Glomerular visceral epithelial cell (primary cell): ENCODE results near the gene SLC25A22.

ENCODE experiments used
- DNase-seq: peaks from one replicate; pipeline ENCODE4 v3.0.0-alpha.2; 2016; ENCODE audit errors: extremely low spot score

Gene SLC25A22

DNA sequence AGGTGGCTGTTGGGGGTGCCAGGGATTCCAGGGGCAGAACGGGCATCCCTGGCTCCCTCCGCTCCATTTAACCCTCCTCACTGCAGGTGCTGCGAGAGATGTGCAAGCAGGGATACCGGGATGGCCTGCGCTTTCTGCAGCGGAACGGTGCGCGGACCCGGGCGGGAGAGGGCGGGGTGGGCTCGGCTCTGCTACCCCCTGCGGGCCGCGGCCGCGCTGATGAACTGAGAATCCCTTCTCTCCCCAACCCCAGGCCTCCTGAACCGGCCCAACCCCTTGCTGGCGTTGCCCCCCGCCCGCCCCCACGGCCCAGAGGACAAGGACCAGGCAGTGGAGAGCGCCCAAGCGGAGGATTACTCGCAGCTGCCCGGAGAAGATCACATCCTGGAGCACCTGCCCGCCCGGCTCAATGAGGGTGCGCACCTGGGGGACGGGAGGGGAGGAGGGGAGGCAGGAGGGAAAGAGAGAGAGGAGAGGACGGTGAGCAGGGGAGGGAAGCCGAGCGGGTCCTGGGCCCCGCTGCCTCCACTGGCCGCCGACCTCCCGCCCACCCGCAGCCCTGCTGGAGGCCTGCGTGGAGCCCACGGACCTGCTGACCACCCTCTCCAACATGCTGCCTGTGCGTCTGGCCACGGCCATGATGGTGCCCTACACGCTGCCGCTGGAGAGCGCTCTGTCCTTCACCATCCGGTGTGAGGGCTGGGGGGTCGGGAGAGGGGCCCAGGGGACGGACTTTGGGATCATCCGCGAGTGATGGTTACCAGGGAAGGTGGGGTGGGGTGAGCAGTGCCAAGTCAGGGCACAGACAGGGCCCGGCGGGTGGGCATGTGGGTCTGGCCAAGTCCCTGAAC is 25.6 kb upstream of the SLC25A22 start:
- DNase-seq: no peak

DNA sequence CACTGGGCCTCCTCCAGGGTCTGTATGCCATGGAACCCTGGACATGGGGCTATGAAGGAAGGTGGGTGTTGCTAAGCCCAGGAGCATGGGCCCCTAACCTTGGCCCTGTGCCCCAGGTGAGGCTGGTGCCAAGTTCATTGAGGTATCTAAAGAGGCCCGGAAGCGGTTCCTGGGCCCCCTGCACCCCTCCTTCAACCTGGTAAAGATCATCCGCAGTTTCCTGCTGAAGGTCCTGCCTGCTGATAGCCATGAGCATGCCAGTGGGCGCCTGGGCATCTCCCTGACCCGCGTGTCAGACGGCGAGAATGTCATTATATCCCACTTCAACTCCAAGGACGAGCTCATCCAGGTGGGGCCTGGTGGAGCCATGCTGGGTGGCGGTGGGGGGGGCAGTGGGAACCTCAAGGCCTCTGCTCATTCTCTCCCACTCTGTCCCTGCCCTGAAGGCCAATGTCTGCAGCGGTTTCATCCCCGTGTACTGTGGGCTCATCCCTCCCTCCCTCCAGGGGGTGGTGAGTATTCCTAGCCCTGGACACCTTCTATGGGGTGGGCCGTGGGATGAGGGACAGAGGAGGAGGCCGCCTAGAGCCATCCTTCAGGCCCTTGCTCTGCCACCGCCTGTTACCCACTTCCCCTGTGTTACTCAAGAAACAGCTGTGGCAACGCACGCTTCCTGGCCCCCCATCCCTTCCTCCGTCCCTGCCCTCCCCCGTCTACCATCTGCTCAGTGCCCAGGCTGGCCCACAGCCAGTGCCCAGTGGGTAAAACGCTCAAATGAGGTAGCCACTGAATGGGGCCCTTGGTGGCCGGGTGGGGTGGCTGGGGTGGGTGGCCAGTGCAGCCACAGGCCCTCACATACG is 23.7 kb upstream of the SLC25A22 start:
- DNase-seq: no peak

DNA sequence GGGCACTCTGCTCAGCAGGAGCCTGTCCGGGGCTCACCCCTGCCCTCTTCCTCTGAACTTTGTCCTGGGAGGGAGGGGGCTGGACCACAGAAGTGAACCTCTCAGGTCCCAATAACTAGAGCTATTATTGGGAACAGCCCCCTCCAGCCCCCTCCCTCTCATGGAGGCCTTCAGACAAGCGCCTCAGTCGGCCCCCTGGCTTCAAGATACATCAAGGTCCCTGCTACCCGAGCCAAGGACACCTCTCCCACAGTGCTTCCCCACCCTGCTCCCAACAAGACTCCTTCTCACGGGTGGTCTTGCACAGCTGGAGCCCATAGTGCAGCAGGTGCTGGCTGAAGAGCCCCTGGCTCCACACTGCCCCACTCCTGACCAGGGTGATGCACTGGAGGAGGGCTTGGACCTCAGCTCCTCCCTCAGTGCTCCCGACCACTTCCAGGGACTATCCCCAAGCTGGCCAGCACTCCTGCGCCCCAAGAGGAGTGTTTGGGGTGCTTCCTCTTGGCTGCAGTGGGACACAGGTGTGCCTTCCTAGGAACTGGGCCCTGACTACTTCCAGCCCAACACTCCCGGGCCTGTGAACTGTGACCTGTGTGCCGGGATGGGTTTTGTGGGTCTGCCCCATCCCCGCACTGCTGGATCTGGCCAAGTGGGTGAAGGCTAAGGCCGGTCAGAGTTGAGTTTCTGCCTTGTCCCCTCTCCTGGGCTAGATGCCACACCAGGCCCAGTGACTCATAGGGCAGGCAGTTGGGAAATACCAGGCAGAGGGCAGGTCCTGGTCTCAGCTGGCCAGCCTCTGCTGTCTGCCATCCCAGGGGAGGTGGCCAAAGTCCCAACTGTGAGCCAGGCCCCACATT is 22.8 kb upstream of the SLC25A22 start:
- peak; percentile 85 for DNase-seq

DNA sequence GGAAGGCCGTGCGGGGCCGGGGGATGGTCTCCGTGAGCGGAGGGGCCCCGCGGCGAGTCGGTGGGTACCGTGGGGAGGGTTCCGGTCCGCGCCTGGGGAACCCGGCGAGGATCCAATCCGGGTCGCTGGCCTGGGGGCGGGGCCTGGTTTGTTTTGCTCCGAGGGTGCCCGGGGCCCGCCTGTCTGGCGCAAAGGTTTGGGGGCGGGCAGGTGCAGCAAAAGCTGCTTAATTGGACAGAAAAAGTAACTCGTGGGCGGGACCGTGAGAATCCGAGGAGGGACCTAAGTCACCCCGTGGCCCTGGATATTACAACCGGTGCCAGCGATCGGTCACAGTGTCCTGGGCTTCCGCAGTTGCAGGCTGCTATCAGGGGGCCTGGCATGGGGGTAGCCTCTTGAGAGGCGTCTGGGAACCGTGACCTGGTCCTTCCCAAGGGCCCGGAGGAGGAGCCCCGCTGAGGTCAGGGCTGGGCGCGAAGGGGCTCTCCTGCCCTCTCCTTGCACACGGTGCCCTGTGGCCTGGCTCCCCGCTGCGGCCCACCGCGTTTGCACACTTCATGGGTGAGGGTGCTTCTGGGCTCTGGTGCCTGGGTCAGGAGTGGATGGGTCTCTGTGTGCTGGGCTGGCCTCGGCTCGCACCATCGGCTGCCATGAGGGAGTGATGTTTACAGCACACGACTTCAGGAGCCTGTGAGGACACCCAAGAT is 22.0 kb upstream of the SLC25A22 start:
- peak; percentile 86 for DNase-seq

DNA sequence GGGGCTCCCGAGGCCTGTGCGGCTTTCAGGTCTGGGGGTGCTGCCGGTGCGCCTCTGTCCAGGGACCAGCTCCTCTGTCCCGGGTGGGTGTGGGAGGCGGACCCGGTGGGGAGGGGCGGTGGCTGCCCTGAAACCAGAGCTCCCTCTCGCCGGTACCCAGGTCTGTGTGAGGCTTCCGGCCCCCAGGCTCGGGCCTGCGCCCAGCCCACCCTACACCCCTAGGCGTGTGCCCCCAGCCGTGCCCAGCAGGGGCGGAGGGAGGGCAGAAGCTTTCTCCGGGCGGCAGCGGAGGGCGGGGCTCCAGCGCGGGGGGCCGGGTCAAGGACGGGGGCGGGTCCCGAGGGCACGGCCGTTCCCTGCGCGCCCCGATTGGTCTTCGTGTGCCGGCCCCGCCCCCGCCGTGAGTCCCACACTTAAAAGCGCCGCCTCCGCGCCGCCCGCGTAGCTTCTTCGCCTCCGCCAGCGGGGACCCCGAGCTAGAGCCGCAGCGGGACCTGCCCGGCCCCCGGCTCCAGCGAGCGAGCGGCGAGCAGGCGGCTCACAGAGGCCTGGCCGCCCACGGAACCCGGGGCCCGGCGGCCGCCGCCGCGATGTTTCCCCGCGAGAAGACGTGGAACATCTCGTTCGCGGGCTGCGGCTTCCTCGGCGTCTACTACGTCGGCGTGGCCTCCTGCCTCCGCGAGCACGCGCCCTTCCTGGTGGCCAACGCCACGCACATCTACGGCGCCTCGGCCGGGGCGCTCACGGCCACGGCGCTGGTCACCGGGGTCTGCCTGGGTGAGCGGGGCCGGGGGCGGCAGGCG is 21.2 kb upstream of the SLC25A22 start:
- DNase-seq: peak; percentile 92

DNA sequence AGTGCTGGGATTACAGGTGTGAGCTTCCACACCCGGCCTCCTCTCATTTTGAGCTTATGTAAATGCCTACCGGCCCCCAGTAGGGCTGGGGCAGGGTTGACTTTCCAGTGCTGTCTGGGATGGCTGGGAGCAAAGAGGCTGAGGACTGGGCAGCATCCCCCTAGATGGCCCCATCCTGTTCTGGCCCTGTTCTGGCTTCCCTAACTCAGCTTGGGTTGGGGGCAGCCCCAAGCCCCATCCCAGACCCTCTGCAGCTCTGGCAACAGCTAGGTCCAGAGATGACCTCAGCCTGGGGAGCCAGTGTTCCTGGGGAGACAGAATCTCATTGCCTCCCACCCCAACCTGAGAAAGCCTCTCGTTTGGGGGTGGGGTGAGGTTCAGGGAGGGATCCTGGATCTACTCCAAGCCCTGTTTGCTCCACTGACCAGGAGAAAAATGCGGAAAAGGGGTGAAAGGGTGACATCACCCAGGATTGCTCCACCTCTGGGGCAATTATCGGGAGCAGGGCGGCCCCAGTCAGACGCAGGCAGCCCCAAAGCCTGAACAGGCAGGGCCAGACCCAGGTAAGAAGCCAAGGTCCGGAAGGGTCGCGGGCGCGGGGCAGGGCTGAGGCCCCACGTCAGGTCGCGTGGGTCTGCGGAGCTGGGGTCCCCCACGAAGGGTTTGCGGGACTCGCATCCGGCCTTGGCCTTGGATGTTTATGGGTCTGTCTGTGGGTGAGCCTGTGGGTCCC is 20.5 kb upstream of the SLC25A22 start, which contains the start of gene PNPLA2:
TSS of gene PNPLA2 (plus strand) at position 519 of the 733 bp plus-strand sequence. CDS start 805 bp downstream, outside the sequence.
- peak; percentile 89 for DNase-seq

DNA sequence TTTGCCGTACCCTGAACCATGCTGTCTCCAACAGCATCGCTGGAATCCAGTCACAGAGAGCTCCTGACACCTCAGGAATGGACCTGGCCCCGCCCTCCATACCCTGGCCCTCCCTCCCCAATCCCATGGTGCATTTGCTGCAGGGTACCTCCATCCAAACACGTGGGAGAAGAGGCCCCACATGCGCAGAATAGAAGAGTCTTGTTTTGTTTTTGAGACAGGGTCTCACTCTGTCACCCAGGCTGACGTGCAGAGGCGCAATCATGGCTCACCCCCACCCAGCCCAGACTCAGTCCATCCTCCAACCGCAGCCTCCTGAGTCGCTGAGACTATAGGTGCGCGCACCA is 18.3 kb upstream of the SLC25A22 start:
- no peak for DNase-seq

DNA sequence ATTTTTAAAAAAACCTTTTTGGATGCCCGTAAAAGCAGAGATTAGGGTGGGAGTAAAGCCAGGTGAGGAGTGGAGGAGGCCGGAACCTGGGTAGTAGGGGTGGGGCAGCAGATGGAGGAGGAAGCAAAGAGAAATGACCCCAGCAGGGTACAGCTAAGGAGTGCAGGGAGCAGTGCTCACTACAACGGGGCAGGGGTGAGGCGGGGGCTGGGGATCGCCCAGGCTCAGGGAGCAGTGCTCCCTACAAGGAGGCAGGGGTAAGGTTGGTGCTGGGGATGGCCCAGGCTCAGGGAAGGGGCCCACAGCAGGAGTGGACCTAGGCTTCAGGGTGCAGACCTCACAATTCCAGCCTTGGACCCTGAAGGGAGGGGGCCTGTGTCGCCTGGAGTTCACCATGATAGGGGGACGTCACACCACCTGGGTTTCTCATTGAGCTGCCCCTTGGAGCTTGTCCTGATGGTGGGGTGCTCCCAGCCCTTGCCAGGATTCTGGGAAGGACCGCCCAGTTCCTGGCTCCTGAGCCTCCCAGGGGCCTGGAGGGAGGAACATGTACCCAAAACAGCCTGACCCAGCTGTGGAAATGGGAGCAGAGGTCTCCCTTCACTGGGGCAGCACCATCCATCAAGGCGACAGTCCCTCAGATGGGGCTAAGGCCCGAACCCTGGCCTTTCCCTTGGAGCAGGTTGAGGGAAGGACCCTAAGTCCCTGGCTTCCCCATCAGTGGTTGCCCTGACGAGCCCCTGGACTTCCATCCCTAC is 17.8 kb upstream of the SLC25A22 start:
- DNase-seq: no peak

DNA sequence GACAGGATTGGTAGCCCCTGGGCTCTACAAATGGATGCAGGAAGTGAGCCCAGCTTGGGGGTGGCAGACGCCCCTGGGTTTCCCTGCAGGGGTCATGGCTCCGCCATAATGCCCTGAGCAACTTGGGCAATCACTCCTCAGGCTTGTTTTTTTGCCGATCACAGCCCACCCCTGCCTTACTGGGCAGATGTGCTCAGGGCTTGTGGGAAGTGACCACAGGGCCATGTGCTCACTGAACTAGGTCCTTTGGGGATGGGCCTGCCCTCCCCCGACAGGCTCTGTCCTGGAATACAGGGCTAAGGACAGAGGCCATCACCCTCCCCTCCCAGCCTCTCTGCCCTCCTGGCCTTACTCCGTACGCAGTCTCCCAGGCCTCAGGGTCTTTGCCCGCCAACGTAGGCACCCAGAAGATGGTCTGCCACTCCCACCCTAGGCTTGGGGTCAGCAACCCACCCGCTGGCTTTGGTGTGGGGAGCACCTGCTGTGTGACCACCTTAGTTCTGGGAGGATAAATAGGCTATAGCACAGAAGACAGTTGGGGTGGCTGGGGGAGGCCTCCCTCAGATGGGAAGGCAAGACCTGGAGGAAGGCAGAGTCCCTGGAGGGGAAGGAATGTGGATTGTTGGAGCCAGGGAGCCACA is 15.5 kb upstream of the SLC25A22 start:
- DNase-seq: no peak

DNA sequence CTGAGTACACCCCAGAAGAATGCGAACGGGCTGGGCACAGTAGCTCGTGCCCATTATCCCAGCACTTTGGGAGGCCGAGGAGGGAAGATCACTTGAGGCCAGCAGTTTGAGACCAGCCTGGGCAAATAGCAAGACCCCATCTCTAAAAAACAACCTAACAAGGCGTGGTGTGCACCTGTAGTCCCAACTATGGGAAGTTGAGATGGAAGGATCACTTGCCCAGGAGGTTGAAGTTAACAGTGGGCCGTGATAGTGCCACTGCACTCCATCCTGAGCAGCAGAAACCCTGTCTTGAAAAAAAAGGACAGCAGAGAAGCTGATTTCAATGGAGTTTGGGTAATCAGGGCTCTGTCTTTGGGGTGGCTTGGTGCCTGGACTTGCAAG is 15.0 kb upstream of the SLC25A22 start:
- no peak for DNase-seq

DNA sequence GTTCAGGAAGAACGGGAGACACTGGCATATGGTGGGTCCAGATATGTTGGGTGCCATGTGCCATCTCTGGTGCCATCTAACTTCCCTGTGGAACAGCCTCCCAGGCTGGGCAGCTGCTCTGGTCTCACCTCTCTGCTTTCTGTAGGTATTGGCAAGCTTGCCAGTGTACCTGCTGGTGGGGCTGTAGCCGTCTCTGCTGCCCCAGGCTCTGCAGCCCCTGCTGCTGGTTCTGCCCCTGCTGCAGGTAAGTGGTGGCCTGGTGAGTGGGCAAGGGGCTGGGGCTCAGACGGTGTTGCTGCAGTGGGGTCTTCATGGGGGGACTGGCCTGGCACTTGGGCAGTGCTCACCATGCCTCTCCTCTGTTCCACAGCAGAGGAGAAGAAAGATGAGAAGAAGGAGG is 14.3 kb upstream of the SLC25A22 start:
- no peak for DNase-seq

DNA sequence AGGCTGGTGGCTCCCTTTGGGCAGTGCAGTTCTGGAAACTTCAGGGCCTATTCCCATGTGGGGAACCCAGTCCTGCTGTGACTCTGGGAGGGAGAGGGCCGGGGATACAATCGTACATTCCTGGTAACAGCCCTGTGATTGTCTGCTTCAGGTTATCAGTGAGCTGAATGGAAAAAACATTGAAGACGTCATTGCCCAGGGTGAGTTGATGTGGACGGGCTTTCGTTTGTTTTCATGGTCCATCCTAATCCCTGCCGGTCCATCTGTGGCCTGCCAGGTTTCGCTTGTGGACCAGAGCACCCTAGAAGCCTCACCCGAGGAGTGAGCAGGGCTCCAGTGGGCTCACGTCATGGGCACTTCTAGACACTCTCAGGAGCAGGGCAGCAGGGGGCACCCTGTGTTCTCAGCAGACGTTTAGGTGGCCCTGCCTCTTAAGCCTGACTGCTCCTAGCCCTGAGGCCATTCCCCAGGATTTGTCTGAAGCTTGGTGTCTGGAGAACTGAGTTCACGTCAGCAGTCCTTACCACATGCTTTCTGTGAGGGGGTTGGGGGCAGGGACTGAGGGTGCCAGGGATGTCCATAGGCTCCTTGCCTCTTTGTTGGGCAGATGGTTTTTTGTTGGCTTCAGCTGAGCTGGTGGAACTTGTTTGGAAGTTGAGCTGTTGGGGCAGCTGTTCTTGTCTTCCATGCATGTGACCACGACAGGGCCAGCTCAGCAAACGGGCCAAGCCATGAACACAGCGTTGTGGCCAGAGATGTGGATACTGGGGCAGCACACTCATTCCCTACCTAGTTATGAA is 13.6 kb upstream of the SLC25A22 start:
- DNase-seq: no peak

DNA sequence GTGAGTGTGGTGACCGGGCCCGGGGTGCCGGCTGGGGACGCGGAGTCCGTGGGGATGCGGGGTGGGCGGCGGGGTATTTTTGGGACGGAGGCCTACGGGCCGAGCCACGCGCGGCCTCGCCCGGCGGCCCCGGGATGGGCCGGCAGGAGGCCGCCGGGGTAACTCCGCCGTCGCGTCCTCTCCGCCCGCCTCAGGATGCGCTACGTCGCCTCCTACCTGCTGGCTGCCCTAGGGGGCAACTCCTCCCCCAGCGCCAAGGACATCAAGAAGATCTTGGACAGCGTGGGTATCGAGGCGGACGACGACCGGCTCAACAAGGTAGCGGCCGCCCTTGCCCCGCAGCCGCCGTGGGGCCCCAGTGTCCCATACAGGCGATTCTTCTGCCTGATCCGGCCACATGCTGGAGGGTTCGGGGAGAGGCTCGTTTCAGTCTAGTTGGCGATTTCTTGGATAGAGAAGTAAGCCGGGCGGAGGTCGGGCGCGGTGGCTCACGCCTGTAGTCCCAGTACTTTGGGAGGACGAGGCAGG is 12.0 kb upstream of the SLC25A22 start:
- no peak for DNase-seq

DNA sequence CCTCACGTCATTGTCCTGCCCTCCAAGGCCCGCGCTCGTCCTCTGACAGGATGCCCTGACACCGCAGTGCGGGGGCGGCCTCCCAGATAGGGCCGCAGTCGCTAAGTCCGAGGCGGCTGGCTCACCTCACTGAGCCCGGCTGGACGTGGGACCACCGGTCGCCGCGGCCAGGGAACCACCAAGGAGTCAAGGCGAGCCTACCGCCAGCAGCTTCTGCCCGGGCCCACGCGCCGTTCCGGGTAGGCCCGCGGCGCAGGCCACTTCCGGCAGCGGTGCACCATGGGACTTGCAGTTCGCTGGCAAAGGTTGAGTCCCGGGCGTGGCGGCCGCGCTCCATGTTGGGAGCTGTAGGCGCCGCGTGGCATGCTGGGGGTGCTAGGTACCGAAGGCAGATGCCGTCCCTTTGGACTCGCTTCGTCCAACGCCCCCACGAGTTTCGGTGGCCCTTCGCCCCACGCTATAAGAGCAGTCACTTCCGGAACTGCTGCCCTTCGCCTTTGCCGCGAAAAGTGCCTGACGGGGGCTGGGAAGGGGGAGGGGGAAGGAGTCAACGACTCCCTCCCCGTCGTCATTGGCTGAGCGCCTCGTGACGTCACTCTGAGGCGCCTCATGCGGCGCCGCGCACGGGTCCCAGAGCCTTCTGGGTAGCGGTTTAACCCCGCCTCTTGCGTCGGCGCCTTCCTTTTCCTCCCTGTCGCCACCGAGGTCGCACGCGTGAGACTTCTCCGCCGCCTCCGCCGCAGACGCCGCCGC is 11.4 kb upstream of the SLC25A22 start, which contains the start of gene RPLP2:
TSS of gene RPLP2 (plus strand) at position 681 of the 753 bp plus-strand sequence. CDS start 268 bp downstream, outside the sequence.
- DNase-seq: peak; percentile 95

DNA sequence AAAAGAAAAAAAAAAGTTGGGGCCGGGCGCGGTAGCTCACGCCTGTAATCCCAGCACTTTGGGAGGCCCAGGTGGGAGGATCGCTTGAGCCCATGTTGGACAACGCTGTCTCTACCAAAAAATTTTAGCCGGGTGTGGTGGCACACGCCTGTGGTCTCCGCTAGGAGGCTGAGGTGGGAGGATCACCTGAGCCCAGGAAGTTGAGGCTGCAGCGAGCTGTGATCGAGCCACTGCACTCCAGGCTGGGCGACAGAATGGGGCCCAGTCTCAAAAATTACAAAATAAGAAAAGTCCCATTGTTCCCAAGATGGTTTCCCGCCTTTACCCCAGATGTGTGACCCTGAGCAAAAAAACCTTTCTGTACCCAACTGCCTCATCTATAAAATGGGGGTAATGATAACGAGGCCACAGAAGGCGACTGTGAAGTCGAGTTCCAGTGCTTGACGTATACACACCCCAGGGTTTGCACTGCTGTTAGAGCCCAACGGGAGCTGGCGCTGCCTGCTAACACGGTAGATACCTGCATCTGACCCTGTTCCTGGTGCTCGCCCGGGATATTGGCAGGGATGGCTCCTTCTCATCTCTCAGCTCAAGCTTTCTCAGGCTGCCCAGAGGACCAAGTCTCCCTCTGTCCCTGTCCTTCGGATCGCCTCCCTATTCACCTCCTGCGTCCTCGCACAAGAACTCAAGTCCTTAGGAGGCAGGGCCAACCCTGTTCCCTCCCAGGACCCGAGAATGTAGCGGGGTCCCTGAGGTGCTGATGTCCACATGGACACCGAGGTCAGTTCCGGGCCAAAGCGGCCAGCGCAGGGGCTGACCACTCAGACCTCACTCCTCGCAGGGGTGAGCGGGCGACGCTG is 10.6 kb upstream of the SLC25A22 start:
- DNase-seq: peak; percentile 70

DNA sequence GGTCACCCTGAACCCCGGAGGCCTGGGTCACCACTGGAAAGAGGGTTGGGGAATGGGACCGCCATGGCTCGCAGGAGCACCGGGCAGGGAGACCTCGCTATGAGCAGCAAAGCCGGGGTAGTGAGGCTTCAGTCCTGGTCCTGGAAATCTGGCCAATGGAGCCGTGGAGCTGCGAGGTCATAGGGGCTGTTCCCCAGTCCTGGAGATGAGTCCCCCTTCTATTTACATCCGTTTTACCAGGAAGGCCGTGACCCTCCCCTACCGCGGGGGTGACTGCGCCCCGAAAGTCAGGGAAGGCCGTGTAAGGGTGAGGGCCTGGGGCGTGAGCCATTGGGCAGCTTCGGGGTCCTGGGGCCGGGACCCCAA is 6.5 kb upstream of the SLC25A22 start:
- DNase-seq: no peak
